ENCODE measurements around the gene WDR82.

Gene WDR82

GRCh38 chr3:52259448-52259847 lies 19.0 kb downstream of the WDR82 start:
- no peak for DNase-seq (ENCODE audit: low read depth in 2 of 3, low spot score in 2 of 3)

- no peak for DNase-seq (ENCODE audit: low read depth in 2 of 3, low spot score in 2 of 3)
Observed at GRCh38 chr3:52259035-52259434, 19.4 kb downstream of the WDR82 start.

- no peak for DNase-seq (ENCODE audit: low read depth in 2 of 3, low spot score in 2 of 3)
Observed at GRCh38 chr3:52257911-52258310, 20.5 kb downstream of the WDR82 start.

GRCh38 chr3:52256622-52257021 lies 21.8 kb downstream of the WDR82 start:
- DNase-seq (ENCODE audit: low read depth in 2 of 3, low spot score in 2 of 3), result no peak

- no peak for DNase-seq (ENCODE audit: low read depth in 2 of 3, low spot score in 2 of 3)
Observed at GRCh38 chr3:52256159-52256558, 22.3 kb downstream of the WDR82 start.

- no peak for DNase-seq (ENCODE audit: low read depth in 2 of 3, low spot score in 2 of 3)
Observed at GRCh38 chr3:52254608-52255007, 23.8 kb downstream of the WDR82 start.

GRCh38 chr3:52253314-52254304 lies 24.8 kb downstream of the WDR82 start:
- peak in 1 of 3 experiments; percentile 64 for DNase-seq (ENCODE audit: low read depth in 2 of 3, low spot score in 2 of 3)

- no peak for DNase-seq (ENCODE audit: low read depth in 2 of 3, low spot score in 2 of 3)
Observed at GRCh38 chr3:52250122-52250521, 28.3 kb downstream of the WDR82 start.

- no peak for DNase-seq (ENCODE audit: low read depth in 2 of 3, low spot score in 2 of 3)
Observed at GRCh38 chr3:52249683-52250082, 28.8 kb downstream of the WDR82 start.

GRCh38 chr3:52248816-52249547 lies 29.5 kb downstream of the WDR82 start:
- no peak for DNase-seq (ENCODE audit: low read depth in 2 of 3, low spot score in 2 of 3)

- DNase-seq (ENCODE audit: low read depth in 2 of 3, low spot score in 2 of 3), result no peak
Observed at GRCh38 chr3:52248165-52248541, 30.3 kb downstream of the WDR82 start.

- DNase-seq (ENCODE audit: low read depth in 2 of 3, low spot score in 2 of 3), result no peak
Observed at GRCh38 chr3:52247409-52248164, 30.9 kb downstream of the WDR82 start.

GRCh38 chr3:52246728-52247408 lies 31.6 kb downstream of the WDR82 start:
- no peak for DNase-seq (ENCODE audit: low read depth in 2 of 3, low spot score in 2 of 3)

- no peak for DNase-seq (ENCODE audit: low read depth in 2 of 3, low spot score in 2 of 3)
Observed at GRCh38 chr3:52246264-52246620, 32.2 kb downstream of the WDR82 start.

- peak in 1 of 3 experiments; percentile 53 for DNase-seq (ENCODE audit: low read depth in 2 of 3, low spot score in 2 of 3)
Observed at GRCh38 chr3:52245322-52246263, 32.9 kb downstream of the WDR82 start, which contains the start of gene PPM1M. TSS of gene PPM1M (plus strand) at chr3:52245759. CDS start at chr3:52245825, 66 bp downstream.

GRCh38 chr3:52243791-52244628 lies 34.4 kb downstream of the WDR82 start:
- DNase-seq (ENCODE audit: low read depth in 2 of 3, low spot score in 2 of 3), result no peak

- no peak for DNase-seq (ENCODE audit: low read depth in 2 of 3, low spot score in 2 of 3)
Observed at GRCh38 chr3:52242039-52242438, 36.4 kb downstream of the WDR82 start.

- no peak for DNase-seq (ENCODE audit: low read depth in 2 of 3, low spot score in 2 of 3)
Observed at GRCh38 chr3:52240886-52241370, 37.5 kb downstream of the WDR82 start.
